Vagina (tissue), 2 donors: Measurements from ENCODE around the gene ESR1. TPM values are rescaled to one million over a fixed set of nuclear protein-coding genes. Genes with fewer than 3 reads are reported as not detected.

Experiments
- DNase-seq, 2 donors: peaks; one replicate each; pipeline ENCODE4 v3.0.0-alpha.2; 2017; ENCODE audit errors: extremely low spot score in 2 of 2
- H3K27ac ChIP-seq: fragments of 200-600 bp; sonication (generic); one replicate; pipeline ENCODE4 v1.5.1; 2019
- H3K27me3 ChIP-seq: fragments of 200-600 bp; sonication (generic); one replicate; pipeline ENCODE4 v1.5.1; 2019
- H3K36me3 ChIP-seq, 2 donors: fragments of 200-600 bp; sonication (generic); one replicate each; pipeline ENCODE4 v1.5.1; 2017 to 2019
- H3K4me1 ChIP-seq: fragments of 200-600 bp; sonication (generic); one replicate; pipeline ENCODE4 v1.5.1; 2019
- H3K4me3 ChIP-seq, 2 donors: fragments of 200-600 bp; sonication (generic); 1 replicate in 1 of 2; 2 replicates in 1 of 2; pipeline ENCODE4 v1.5.1; 2016 to 2019
- H3K9me3 ChIP-seq: fragments of 200-600 bp; sonication (generic); one replicate; pipeline ENCODE4 v1.5.1; 2019
- POLR2A ChIP-seq, 2 donors: fragments of 450-650 bp; IDR thresholded peaks; one replicate each; pipeline ENCODE4 v1.6.1; 2017; ENCODE audit warnings: antibody characterized with exemption in 2 of 2, mild to moderate bottlenecking in 2 of 2, moderate library complexity in 2 of 2
- POLR2AphosphoS5 ChIP-seq, 2 donors: sonication (generic); formaldehyde crosslinking; IDR thresholded peaks; one replicate each; pipeline ENCODE4 v1.9.0; 2017; ENCODE audit warnings: antibody characterized with exemption in 2 of 2, mild to moderate bottlenecking in 2 of 2, low read depth in 1 of 2; ENCODE audit not compliant: insufficient read depth in 1 of 2
- intact Hi-C: fragments of 100-400 bp; cut with DNase I; formaldehyde crosslinking; loops from one replicate; pipeline ENCODE4 v1.15.1; 2023
- total RNA-seq: library from RNA; depleted of rRNA; stranded (reverse); fragments of >200 nt; gene quantifications from one replicate; pipeline ENCODE4 v1.2.3, GENCODE V29; 2016
- TF ChIP-seq, protein P1 (sequence below), 3 experiments: fragments of 450-650 bp in 2 of 3; fragments of 200-600 bp in 1 of 3; sonication (generic) in 1 of 3; IDR thresholded peaks; one replicate each; pipeline ENCODE4 v1.5.1; 2017 to 2019; ENCODE audit warnings: antibody characterized with exemption in 3 of 3, mild to moderate bottlenecking in 2 of 3, moderate library complexity in 2 of 3

ESR1 gene
- total RNA-seq, 1 donor from 2014 or later = 50.3 TPM

- peaks cover 4% of the 10 kb centered on the region for H3K4me1 ChIP-seq
- H3K4me3 ChIP-seq = no peak overlapping the region
- TF ChIP-seq POLR2AphosphoS5 (IDR thresholded peaks at IDR 0.05; ENCODE audit: insufficient read depth in 1 of 2, low read depth in 1 of 2) (no peak), POLR2A (IDR thresholded peaks at IDR 0.05) (no peak)
- TF ChIP-seq, protein P1, sequence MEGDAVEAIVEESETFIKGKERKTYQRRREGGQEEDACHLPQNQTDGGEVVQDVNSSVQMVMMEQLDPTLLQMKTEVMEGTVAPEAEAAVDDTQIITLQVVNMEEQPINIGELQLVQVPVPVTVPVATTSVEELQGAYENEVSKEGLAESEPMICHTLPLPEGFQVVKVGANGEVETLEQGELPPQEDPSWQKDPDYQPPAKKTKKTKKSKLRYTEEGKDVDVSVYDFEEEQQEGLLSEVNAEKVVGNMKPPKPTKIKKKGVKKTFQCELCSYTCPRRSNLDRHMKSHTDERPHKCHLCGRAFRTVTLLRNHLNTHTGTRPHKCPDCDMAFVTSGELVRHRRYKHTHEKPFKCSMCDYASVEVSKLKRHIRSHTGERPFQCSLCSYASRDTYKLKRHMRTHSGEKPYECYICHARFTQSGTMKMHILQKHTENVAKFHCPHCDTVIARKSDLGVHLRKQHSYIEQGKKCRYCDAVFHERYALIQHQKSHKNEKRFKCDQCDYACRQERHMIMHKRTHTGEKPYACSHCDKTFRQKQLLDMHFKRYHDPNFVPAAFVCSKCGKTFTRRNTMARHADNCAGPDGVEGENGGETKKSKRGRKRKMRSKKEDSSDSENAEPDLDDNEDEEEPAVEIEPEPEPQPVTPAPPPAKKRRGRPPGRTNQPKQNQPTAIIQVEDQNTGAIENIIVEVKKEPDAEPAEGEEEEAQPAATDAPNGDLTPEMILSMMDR (IDR thresholded peaks at IDR 0.05) = no peak
- DNase-seq = no peak
- H3K36me3 ChIP-seq = peaks cover 0 to 14% of the 10 kb centered on the region in 2 donors
- no peaks in the 10 kb centered on the region for H3K27me3 ChIP-seq
- intact Hi-C loops = no loop called here
- H3K9me3 ChIP-seq = no peaks in the 10 kb centered on the region
- H3K27ac ChIP-seq = no peak overlapping the region
These were observed 334.6 kb downstream of the ESR1 start for GRCh38 chr6:152142105-152142504.

DNA sequence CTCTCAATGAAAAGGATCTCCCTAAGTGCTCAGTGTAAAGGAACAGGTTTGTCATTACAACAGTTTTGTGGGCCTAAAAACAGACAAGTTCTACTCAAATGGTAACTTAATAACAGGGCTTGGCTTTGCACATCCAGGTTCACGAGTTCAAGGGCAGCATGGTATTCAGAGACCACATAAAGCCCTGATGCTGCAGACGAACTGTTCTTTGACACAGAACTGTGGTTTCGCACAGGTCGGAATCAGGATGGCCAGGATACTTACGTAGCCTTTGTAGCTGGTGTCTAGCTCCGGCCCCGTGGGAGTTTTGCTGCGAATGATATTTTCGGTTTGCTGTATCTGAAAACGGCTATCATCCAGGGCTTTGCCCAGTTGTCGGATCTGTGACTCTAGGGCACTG lies 335.9 kb downstream of the ESR1 start:
- Histone ChIP-seq H3K36me3 (peaks cover 0 to 25% of the 10 kb centered on the region in 2 donors), H3K27ac (no peak overlapping the region), H3K4me3 (no peak overlapping the region), H3K9me3 (no peaks in the 10 kb centered on the region), H3K27me3 (no peaks in the 10 kb centered on the region), H3K4me1 (peaks cover 4% of the 10 kb centered on the region)
- no peak for DNase-seq
- intact Hi-C loops = no loop called here
- TF ChIP-seq, protein P1 (IDR thresholded peaks at IDR 0.05) = no peak
- no peak for TF ChIP-seq POLR2A (IDR thresholded peaks at IDR 0.05)
- TF ChIP-seq POLR2AphosphoS5 (IDR thresholded peaks at IDR 0.05; ENCODE audit: insufficient read depth in 1 of 2, low read depth in 1 of 2) = no peak

GRCh38 chr6:152146385-152146784 lies 338.9 kb downstream of the ESR1 start:
- TF ChIP-seq POLR2A (IDR thresholded peaks at IDR 0.05) = no peak

GRCh38 chr6:152147269-152147668 lies 339.8 kb downstream of the ESR1 start:
- DNase-seq = no peak
- no peak overlapping the region for H3K4me3 ChIP-seq
- no peaks in the 10 kb centered on the region for H3K9me3 ChIP-seq
- no peaks in the 10 kb centered on the region for H3K4me1 ChIP-seq
- H3K27ac ChIP-seq = no peak overlapping the region
- no peaks in the 10 kb centered on the region for H3K27me3 ChIP-seq
- no peak for TF ChIP-seq POLR2AphosphoS5 (IDR thresholded peaks at IDR 0.05; ENCODE audit: insufficient read depth in 1 of 2, low read depth in 1 of 2)
- TF ChIP-seq POLR2A (IDR thresholded peaks at IDR 0.05) = no peak
- TF ChIP-seq, protein P1 (IDR thresholded peaks at IDR 0.05) = no peak
- peaks cover 0 to 30% of the 10 kb centered on the region in 2 donors for H3K36me3 ChIP-seq
- intact Hi-C loops = no loop called here

More at GRCh38 chr6:152146385-152146784, 338.9 kb downstream of the ESR1 start:
- Histone ChIP-seq H3K4me1 (peaks cover 4% of the 10 kb centered on the region), H3K4me3 (no peak overlapping the region), H3K9me3 (no peaks in the 10 kb centered on the region), H3K27ac (no peak overlapping the region), H3K36me3 (peaks cover 0 to 23% of the 10 kb centered on the region in 2 donors), H3K27me3 (no peaks in the 10 kb centered on the region)
- intact Hi-C loops = no loop called here
- no peak for DNase-seq

GRCh38 chr6:152148412-152148811 lies 340.9 kb downstream of the ESR1 start:
- no peaks in the 10 kb centered on the region for H3K4me1 ChIP-seq
- H3K27ac ChIP-seq = no peak overlapping the region
- TF ChIP-seq, protein P1 (IDR thresholded peaks at IDR 0.05) = no peak
- TF ChIP-seq POLR2AphosphoS5 (IDR thresholded peaks at IDR 0.05; ENCODE audit: insufficient read depth in 1 of 2, low read depth in 1 of 2) (no peak), POLR2A (IDR thresholded peaks at IDR 0.05) (no peak)
- intact Hi-C loops = no loop called here
- no peak for DNase-seq
- H3K4me3 ChIP-seq = no peak overlapping the region
- no peaks in the 10 kb centered on the region for H3K27me3 ChIP-seq
- H3K36me3 ChIP-seq = peaks cover 0 to 30% of the 10 kb centered on the region in 2 donors
- no peaks in the 10 kb centered on the region for H3K9me3 ChIP-seq
